Measurements from ENCODE around the gene CFAP300.

GRCh38 chr11:102079625-102080024, 32.4 kb downstream of the CFAP300 start:
- TF ChIP-seq CTCF (IDR thresholded peaks at IDR 0.05; ENCODE audit: control extremely low read depth in 1 of 3, insufficient read depth in 1 of 3, low read depth in 1 of 3, low read length in 3 of 3) (no peak), EZH2 (IDR thresholded peaks at IDR 0.05; ENCODE audit: low read depth, low read length, severe bottlenecking) (no peak), TAF1 (IDR thresholded peaks at IDR 0.05; ENCODE audit: low read depth, low read length) (no peak), USF2 (IDR thresholded peaks at IDR 0.05; ENCODE audit: low read length) (no peak), CHD2 (IDR thresholded peaks at IDR 0.05; ENCODE audit: low read length) (no peak), YY1 (IDR thresholded peaks at IDR 0.05; ENCODE audit: low read depth, low read length) (no peak)

Data from H1 (cell line).